ENCODE data around the gene ACOT6. TPM values are rescaled to one million over a fixed set of nuclear protein-coding genes. Genes with fewer than 3 reads are reported as not detected.

Gene ACOT6
- total and polyA plus RNA-seq, 2 of the 4 experiments (the other 2 are of a cell fraction), result not detected

GRCh38 chr14:73606271-73606670 is 6.0 kb upstream of the ACOT6 start:
- intact Hi-C loops (cut with micrococcal nuclease), result no loop called here
- H2AK9ac ChIP-seq (replicated peaks; ENCODE audit: low read depth, low read length, poor library complexity), result no peak overlapping the region
- no peak overlapping the region for H3K14ac ChIP-seq (replicated peaks; ENCODE audit: low read depth, low read length)
- H3K9ac ChIP-seq (ENCODE audit: low read depth, low read length), result no peak overlapping the region
- H2BK20ac ChIP-seq (ENCODE audit: low read depth, low read length), result no peak overlapping the region
- H3K23ac ChIP-seq (ENCODE audit: low read depth, low read length), result no peak overlapping the region
- H3K4ac ChIP-seq (ENCODE audit: low read depth, low read length), result no peak overlapping the region
- H3K36me3 ChIP-seq (ENCODE audit: control insufficient read depth, insufficient read depth, low read length), result no peaks in the 10 kb centered on the region
- H2BK15ac ChIP-seq (ENCODE audit: low read depth, low read length), result no peak overlapping the region
- H3K56ac ChIP-seq (ENCODE audit: extremely low read depth, insufficient read depth, low read length), result no peak overlapping the region
- DNase-seq (no peak), ATAC-seq (ENCODE audit: low read depth) (no peak)
- no peak for TF ChIP-seq RCOR1 (IDR thresholded peaks at IDR 0.05; ENCODE audit: insufficient replicate concordance, low read length)
- no peak for TF ChIP-seq NFE2L2 (IDR thresholded peaks at IDR 0.05; ENCODE audit: low read depth, low read length)
- TF ChIP-seq BHLHE40 (IDR thresholded peaks at IDR 0.05; ENCODE audit: low read depth, low read length), result no peak
- TF ChIP-seq MAZ (IDR thresholded peaks at IDR 0.05; ENCODE audit: borderline replicate concordance, low read depth, low read length), result no peak
- TF ChIP-seq FOS (IDR thresholded peaks at IDR 0.05; ENCODE audit: low read depth, low read length), result no peak
- no peak for TF ChIP-seq CEBPB (IDR thresholded peaks at IDR 0.05; ENCODE audit: low read depth, low read length)
- TF ChIP-seq RAD21 (IDR thresholded peaks at IDR 0.05; ENCODE audit: low read length), result no peak
- no peak for TF ChIP-seq POLR2A (IDR thresholded peaks at IDR 0.05; ENCODE audit: low read depth, low read length)
- H4K20me1 ChIP-seq (ENCODE audit: insufficient read depth, low read length), result no peaks in the 10 kb centered on the region
- H4K91ac ChIP-seq (ENCODE audit: insufficient read depth, low read depth, low read length), result no peak overlapping the region
- H3K4me1 ChIP-seq (ENCODE audit: control insufficient read depth, insufficient read depth, low read length), result no peaks in the 10 kb centered on the region
- ChIA-PET POLR2A (ENCODE audit: unreplicated experiment) (interaction anchor here (0.7 kb wide), 1 partner anchor 25 kb away, joined by 5 read pairs; no protein-coding TSS in a partner anchor), CTCF (interaction anchor here (0.6 kb wide), 1 partner anchor 94 kb away, joined by 5 read pairs; no protein-coding TSS in a partner anchor)
- H3K9me3 ChIP-seq (ENCODE audit: control insufficient read depth, insufficient read depth, low read length), result no peaks in the 10 kb centered on the region; the same call in 1 of the 2 replicates
- no peak overlapping the region for H2AFZ ChIP-seq (replicated peaks; ENCODE audit: low read length, poor library complexity)
- H2BK120ac ChIP-seq (ENCODE audit: low read depth, low read length), result no peak overlapping the region
- no peaks in the 10 kb centered on the region for H3K79me1 ChIP-seq (ENCODE audit: low read depth in 1 of 2, low read length in 2 of 2)
- H3K27ac ChIP-seq (ENCODE audit: insufficient read depth, low read length), result no peak overlapping the region
- H3K9me1 ChIP-seq (ENCODE audit: insufficient read depth, low read length), result no peaks in the 10 kb centered on the region
- no peak overlapping the region for H4K5ac ChIP-seq (ENCODE audit: low read depth, low read length)
- no CpG with 5 or more reads among the region's 3 CpGs for WGBS, 2 experiments (ENCODE audit: extremely low coverage in 2 of 2, insufficient read length in 1 of 2)
- H3K18ac ChIP-seq (ENCODE audit: low read depth, low read length), result no peak overlapping the region
- H3K4me2 ChIP-seq (ENCODE audit: low read depth, low read length), result no peak overlapping the region
- in situ Hi-C loops (cut with MboI; ENCODE audit: low sequenced_read_pairs), result no loop called here
- no TSS peak for BruUV-seq (replicated peaks)
- dilution Hi-C loops (cut with HindIII; ENCODE audit: low sequenced_read_pairs, unreplicated experiment), result no loop called here
- H3K27me3 ChIP-seq (ENCODE audit: control insufficient read depth, insufficient read depth, low read length), result no peaks in the 10 kb centered on the region; the same call in 1 of the 2 replicates
- no peak overlapping the region for H2AK5ac ChIP-seq (ENCODE audit: low read depth, low read length)
- no peak overlapping the region for H2BK5ac ChIP-seq (ENCODE audit: low read depth, low read length, poor library complexity, severe bottlenecking)
- no peak overlapping the region for H3K4me3 ChIP-seq (ENCODE audit: insufficient read depth, low read depth, low read length)
- H4K8ac ChIP-seq (ENCODE audit: low read depth in 2 of 2, low read length in 2 of 2), result no peak overlapping the region

Data from IMR-90 (cell line).